Panc1 (cell line): ENCODE measurements around the gene RMND5B.

Source experiments
- POLR2AphosphoS5 ChIP-seq: IDR thresholded peaks from 2 replicates; pipeline ENCODE4 v1.6.1; 2012; ENCODE audit warnings: mild to moderate bottlenecking, low read depth, low read length, moderate library complexity
- REST ChIP-seq, 2 experiments: IDR thresholded peaks; 2 replicates each; pipeline ENCODE4 v1.6.1; 2011 to 2012; ENCODE audit warnings: low read depth in 2 of 2, control low read depth in 1 of 2, low read length in 1 of 2, mild to moderate bottlenecking in 1 of 2, moderate library complexity in 1 of 2; ENCODE audit not compliant: insufficient read depth in 1 of 2
- TF ChIP-seq, protein P1 (sequence below): fragments of 450-650 bp; IDR thresholded peaks from 2 replicates; pipeline ENCODE4 v1.5.1; 2017; ENCODE audit warnings: mild to moderate bottlenecking

DNA sequence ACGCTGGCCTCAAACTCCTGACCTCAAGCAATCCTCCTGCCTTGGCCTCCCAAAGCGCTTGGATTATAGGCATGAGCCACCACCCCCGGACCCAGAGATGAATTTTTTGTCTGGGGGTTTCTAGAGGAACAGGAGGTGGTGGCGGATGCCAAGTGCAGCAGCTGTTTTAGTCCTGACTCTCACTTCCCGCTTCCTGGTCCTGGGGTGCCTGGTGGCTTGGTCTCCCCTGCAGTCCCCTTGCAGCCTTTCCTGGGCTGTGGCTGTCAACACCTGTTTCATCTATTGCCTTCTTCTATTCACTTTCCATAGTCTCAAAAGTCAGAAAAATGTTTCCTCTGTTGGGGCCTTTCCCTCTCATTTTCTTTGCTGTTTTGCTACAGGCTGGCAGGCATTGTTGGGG, 29.4 kb downstream of the RMND5B start:
- TF ChIP-seq, protein P1, sequence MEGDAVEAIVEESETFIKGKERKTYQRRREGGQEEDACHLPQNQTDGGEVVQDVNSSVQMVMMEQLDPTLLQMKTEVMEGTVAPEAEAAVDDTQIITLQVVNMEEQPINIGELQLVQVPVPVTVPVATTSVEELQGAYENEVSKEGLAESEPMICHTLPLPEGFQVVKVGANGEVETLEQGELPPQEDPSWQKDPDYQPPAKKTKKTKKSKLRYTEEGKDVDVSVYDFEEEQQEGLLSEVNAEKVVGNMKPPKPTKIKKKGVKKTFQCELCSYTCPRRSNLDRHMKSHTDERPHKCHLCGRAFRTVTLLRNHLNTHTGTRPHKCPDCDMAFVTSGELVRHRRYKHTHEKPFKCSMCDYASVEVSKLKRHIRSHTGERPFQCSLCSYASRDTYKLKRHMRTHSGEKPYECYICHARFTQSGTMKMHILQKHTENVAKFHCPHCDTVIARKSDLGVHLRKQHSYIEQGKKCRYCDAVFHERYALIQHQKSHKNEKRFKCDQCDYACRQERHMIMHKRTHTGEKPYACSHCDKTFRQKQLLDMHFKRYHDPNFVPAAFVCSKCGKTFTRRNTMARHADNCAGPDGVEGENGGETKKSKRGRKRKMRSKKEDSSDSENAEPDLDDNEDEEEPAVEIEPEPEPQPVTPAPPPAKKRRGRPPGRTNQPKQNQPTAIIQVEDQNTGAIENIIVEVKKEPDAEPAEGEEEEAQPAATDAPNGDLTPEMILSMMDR, result no peak
- TF ChIP-seq POLR2AphosphoS5 (no peak), REST (IDR thresholded peaks at IDR 0.05; ENCODE audit: insufficient read depth in 1 of 2, low read depth in 2 of 2, low read length in 1 of 2) (no peak)
